Liver (tissue), 3 donors: ENCODE data around the gene IQCH.

Source experiments
- JUND ChIP-seq, 2 donors: IDR thresholded peaks; 2 replicates each; pipeline ENCODE4 v1.6.1; 2016; ENCODE audit warnings: antibody characterized with exemption in 2 of 2
- TF ChIP-seq, protein P1 (sequence below): fragments of 150-350 bp; IDR thresholded peaks from 2 replicates; pipeline ENCODE4 v1.5.1; 2017; ENCODE audit warnings: improper control_type of control experiment, low read depth, low read length; ENCODE audit not compliant: missing input control
- TF ChIP-seq, protein P2 (sequence below): IDR thresholded peaks from 2 replicates; pipeline ENCODE4 v1.6.1; 2016; ENCODE audit warnings: antibody characterized with exemption
- donor health status: healthy.
- donor health status: healthy.

DNA sequence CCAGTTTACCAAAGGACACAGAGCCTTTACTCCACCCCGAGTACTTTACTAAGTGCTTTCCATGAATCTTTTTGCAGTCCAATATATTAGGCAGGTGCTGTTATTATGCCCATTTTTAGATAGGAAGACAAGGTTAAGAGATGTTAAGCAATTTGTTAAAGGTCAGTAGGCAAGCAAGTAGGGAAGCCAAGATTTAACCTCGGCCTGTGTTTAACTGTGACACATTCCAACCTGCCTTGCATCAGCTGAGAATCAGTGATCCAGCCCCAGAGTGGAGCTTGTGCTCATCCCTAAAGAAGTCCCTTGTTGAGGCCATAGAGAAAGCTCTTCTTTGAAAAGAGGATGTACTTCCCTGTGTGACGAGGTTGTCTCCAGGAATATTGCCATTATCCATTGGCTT lies 215.1 kb downstream of the IQCH start:
- TF ChIP-seq, protein P1, sequence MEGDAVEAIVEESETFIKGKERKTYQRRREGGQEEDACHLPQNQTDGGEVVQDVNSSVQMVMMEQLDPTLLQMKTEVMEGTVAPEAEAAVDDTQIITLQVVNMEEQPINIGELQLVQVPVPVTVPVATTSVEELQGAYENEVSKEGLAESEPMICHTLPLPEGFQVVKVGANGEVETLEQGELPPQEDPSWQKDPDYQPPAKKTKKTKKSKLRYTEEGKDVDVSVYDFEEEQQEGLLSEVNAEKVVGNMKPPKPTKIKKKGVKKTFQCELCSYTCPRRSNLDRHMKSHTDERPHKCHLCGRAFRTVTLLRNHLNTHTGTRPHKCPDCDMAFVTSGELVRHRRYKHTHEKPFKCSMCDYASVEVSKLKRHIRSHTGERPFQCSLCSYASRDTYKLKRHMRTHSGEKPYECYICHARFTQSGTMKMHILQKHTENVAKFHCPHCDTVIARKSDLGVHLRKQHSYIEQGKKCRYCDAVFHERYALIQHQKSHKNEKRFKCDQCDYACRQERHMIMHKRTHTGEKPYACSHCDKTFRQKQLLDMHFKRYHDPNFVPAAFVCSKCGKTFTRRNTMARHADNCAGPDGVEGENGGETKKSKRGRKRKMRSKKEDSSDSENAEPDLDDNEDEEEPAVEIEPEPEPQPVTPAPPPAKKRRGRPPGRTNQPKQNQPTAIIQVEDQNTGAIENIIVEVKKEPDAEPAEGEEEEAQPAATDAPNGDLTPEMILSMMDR: no peak
- TF ChIP-seq, protein P2, sequence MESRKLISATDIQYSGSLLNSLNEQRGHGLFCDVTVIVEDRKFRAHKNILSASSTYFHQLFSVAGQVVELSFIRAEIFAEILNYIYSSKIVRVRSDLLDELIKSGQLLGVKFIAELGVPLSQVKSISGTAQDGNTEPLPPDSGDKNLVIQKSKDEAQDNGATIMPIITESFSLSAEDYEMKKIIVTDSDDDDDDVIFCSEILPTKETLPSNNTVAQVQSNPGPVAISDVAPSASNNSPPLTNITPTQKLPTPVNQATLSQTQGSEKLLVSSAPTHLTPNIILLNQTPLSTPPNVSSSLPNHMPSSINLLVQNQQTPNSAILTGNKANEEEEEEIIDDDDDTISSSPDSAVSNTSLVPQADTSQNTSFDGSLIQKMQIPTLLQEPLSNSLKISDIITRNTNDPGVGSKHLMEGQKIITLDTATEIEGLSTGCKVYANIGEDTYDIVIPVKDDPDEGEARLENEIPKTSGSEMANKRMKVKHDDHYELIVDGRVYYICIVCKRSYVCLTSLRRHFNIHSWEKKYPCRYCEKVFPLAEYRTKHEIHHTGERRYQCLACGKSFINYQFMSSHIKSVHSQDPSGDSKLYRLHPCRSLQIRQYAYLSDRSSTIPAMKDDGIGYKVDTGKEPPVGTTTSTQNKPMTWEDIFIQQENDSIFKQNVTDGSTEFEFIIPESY: no peak
- TF ChIP-seq JUND (IDR thresholded peaks at IDR 0.05): no peak
